Hepatocyte (in vitro differentiated cells): ENCODE data around the gene EME2. TPM values are rescaled to one million over a fixed set of nuclear protein-coding genes. Genes with fewer than 3 reads are reported as not detected.
A peak's percentile ranks its signal among the peaks of the same experiment; 100 is the strongest.

Experiments
- DNase-seq: peaks from one replicate; pipeline ENCODE4 v3.0.0-alpha.2; 2016; ENCODE audit warnings: low spot score
- H2AFZ ChIP-seq: fragments of 200-600 bp; sonication (generic); 2 replicates; pipeline ENCODE4 v1.6.0; 2016; ENCODE audit warnings: antibody characterized with exemption, mild to moderate bottlenecking
- H3K27ac ChIP-seq: fragments of 200-600 bp; sonication (generic); 2 replicates; pipeline ENCODE4 v1.5.1; 2016; ENCODE audit warnings: mild to moderate bottlenecking
- H3K27me3 ChIP-seq: fragments of 200-600 bp; sonication (generic); 2 replicates; pipeline ENCODE4 v1.6.1; 2016
- H3K36me3 ChIP-seq: fragments of 200-600 bp; sonication (generic); replicated peaks from 2 replicates; pipeline ENCODE4 v1.5.1; 2016; ENCODE audit warnings: low read depth; ENCODE audit not compliant: insufficient read depth
- H3K4me1 ChIP-seq: fragments of 200-600 bp; sonication (generic); 2 replicates; pipeline ENCODE4 v1.5.1; 2016; ENCODE audit warnings: mild to moderate bottlenecking, moderate library complexity; ENCODE audit not compliant: insufficient read depth
- H3K4me2 ChIP-seq: fragments of 200-600 bp; sonication (generic); 2 replicates; pipeline ENCODE4 v1.6.0; 2016
- H3K4me3 ChIP-seq: fragments of 200-600 bp; sonication (generic); 2 replicates; pipeline ENCODE4 v1.5.1; 2016; ENCODE audit warnings: mild to moderate bottlenecking
- H3K79me2 ChIP-seq: fragments of 200-600 bp; sonication (generic); 2 replicates; pipeline ENCODE4 v1.6.0; 2017; ENCODE audit warnings: mild to moderate bottlenecking
- H3K9me2 ChIP-seq: fragments of 200-600 bp; sonication (generic); replicated peaks from 2 replicates; pipeline ENCODE4 v1.6.0; 2017; ENCODE audit warnings: mild to moderate bottlenecking; ENCODE audit not compliant: insufficient read depth
- H3K9me3 ChIP-seq: fragments of 200-600 bp; sonication (generic); 2 replicates; pipeline ENCODE4 v1.5.1; 2016; ENCODE audit warnings: low read depth, mild to moderate bottlenecking
- H4K20me1 ChIP-seq: fragments of 200-600 bp; sonication (generic); 2 replicates; pipeline ENCODE4 v1.6.0; 2016; ENCODE audit warnings: mild to moderate bottlenecking; ENCODE audit not compliant: insufficient read depth, poor library complexity, severe bottlenecking
- CTCF ChIP-seq: fragments of 200-600 bp; sonication (generic); IDR thresholded peaks from 2 replicates; pipeline ENCODE4 v1.5.1; 2016; ENCODE audit warnings: antibody characterized with exemption, mild to moderate bottlenecking; ENCODE audit not compliant: poor library complexity
- EZH2 ChIP-seq: fragments of 200-600 bp; sonication (generic); IDR thresholded peaks from 2 replicates; pipeline ENCODE4 v1.6.1; 2016; ENCODE audit warnings: antibody characterized with exemption, mild to moderate bottlenecking, borderline replicate concordance
- EZH2phosphoT487 ChIP-seq: fragments of 200-600 bp; sonication (generic); IDR thresholded peaks from one replicate; pipeline ENCODE4 v1.6.1; 2018; ENCODE audit warnings: antibody characterized with exemption, mild to moderate bottlenecking, low read depth, moderate library complexity; ENCODE audit not compliant: unreplicated experiment, severe bottlenecking
- WGBS: methylation state at CpG from one replicate; pipeline ENCODE4 v1.1.6; 2016; ENCODE audit warnings: low lambda C conversion rate; ENCODE audit errors: missing lambda C conversion rate; 5-methylcytosine and 5-hydroxymethylcytosine counted together
- polyA plus RNA-seq: library from polyadenylated mRNA; unstranded; fragments of >200 nt; fragmentation: Nextera tagmentation; extraction: Ambion mirVana; gene quantifications from 2 replicates; pipeline ENCODE4 v1.2.1, GENCODE V29; 2016
- total RNA-seq: library from RNA; depleted of rRNA; stranded (reverse); fragments of >200 nt; gene quantifications from 2 replicates; pipeline ENCODE4 v1.2.3, GENCODE V29; 2014

EME2 gene
- total and polyA plus RNA-seq, 2 experiments from 2014 or later, result 17.7 to 20.8 TPM

GRCh38 chr16:1790611-1791255 lies 18.1 kb downstream of the EME2 start:
- peaks cover 13% of the 10 kb centered on the region for H3K79me2 ChIP-seq
- over 99% methylated on average over 34 of the region's 44 CpGs for WGBS
- no peaks in the 10 kb centered on the region for H3K36me3 ChIP-seq
- H2AFZ ChIP-seq, result no peak overlapping the region
- H3K9me2 ChIP-seq, result no peaks in the 10 kb centered on the region
- no peaks in the 10 kb centered on the region for H3K27me3 ChIP-seq
- peaks cover 4% of the 10 kb centered on the region for H4K20me1 ChIP-seq
- peaks cover 14% of the 10 kb centered on the region for H3K4me1 ChIP-seq
- peak; percentile 4 for DNase-seq
- H3K9me3 ChIP-seq, result no peaks in the 10 kb centered on the region
- no peak for TF ChIP-seq EZH2
- no peak for TF ChIP-seq CTCF
- no peak for TF ChIP-seq EZH2phosphoT487
- H3K4me3 ChIP-seq, result no peak overlapping the region
- H3K4me2 ChIP-seq, result no peak overlapping the region
- H3K27ac ChIP-seq, result no peak overlapping the region

- WGBS, result 98% methylated on average over 53 of the region's 53 CpGs
- Histone ChIP-seq H3K27ac (no peak overlapping the region), H2AFZ (no peak overlapping the region), H3K4me1 (peaks cover 14% of the 10 kb centered on the region), H3K9me3 (no peaks in the 10 kb centered on the region), H3K27me3 (no peaks in the 10 kb centered on the region), H3K4me2 (no peak overlapping the region), H3K9me2 (no peaks in the 10 kb centered on the region), H4K20me1 (no peaks in the 10 kb centered on the region), H3K36me3 (no peaks in the 10 kb centered on the region), H3K4me3 (no peak overlapping the region), H3K79me2 (peaks cover 6% of the 10 kb centered on the region)
- DNase-seq, result peak; percentile 5
- TF ChIP-seq EZH2phosphoT487 (no peak), CTCF (no peak)
Observed at GRCh38 chr16:1791256-1791942, 18.8 kb downstream of the EME2 start.

- DNase-seq, result peak; percentile 6
- Histone ChIP-seq H3K4me1 (peaks cover 14% of the 10 kb centered on the region), H3K79me2 (no peaks in the 10 kb centered on the region), H2AFZ (no peak overlapping the region), H3K9me3 (no peaks in the 10 kb centered on the region), H3K36me3 (no peaks in the 10 kb centered on the region), H3K4me2 (no peak overlapping the region), H3K27me3 (no peaks in the 10 kb centered on the region), H4K20me1 (no peaks in the 10 kb centered on the region), H3K9me2 (no peaks in the 10 kb centered on the region), H3K4me3 (no peak overlapping the region), H3K27ac (no peak overlapping the region)
- WGBS, result 95% methylated on average over 52 of the region's 59 CpGs
- TF ChIP-seq CTCF (no peak), EZH2phosphoT487 (no peak), EZH2 (no peak)
Observed at GRCh38 chr16:1791943-1792812, 19.6 kb downstream of the EME2 start.
